GM10266 (cell line): ENCODE results near the gene ZNF383.
"Not testable (repeated sequence)": the region's sequence is repeated elsewhere in the genome, so short reads cannot be mapped to it uniquely, and the experiment has no call there.

Experiments
- DNase-seq: peaks from one replicate; pipeline ENCODE4 v3.0.0; 2012; ENCODE audit errors: extremely low spot score
- CTCF ChIP-seq: IDR thresholded peaks from 2 replicates; pipeline ENCODE4 v1.5.1; 2012; ENCODE audit warnings: mild to moderate bottlenecking, low read depth; ENCODE audit not compliant: control insufficient read depth, insufficient read depth; ENCODE audit errors: missing control alignments

Gene ZNF383

GRCh38 chr19:37220383-37220782 is 2.4 kb downstream of the ZNF383 start:
- DNase-seq, result no peak
- TF ChIP-seq CTCF, result no peak

- no peak for TF ChIP-seq CTCF
- no peak for DNase-seq
Measured at GRCh38 chr19:37221136-37221535, 3.1 kb downstream of the ZNF383 start.

GRCh38 chr19:37226248-37226647 is 8.2 kb downstream of the ZNF383 start:
- TF ChIP-seq CTCF, result no peak
- no peak for DNase-seq

- TF ChIP-seq CTCF, result no peak
- DNase-seq, result no peak
Measured at GRCh38 chr19:37227996-37228395, 10.0 kb downstream of the ZNF383 start.

GRCh38 chr19:37243206-37243632 is 25.2 kb downstream of the ZNF383 start:
- no peak for DNase-seq
- TF ChIP-seq CTCF, result no peak

- TF ChIP-seq CTCF, result no peak
- no peak for DNase-seq
Measured at GRCh38 chr19:37251308-37252229, 33.6 kb downstream of the ZNF383 start.

GRCh38 chr19:37263028-37263427 is 45.0 kb downstream of the ZNF383 start:
- DNase-seq, result not testable (repeated sequence)

- DNase-seq, result not testable (repeated sequence)
Measured at GRCh38 chr19:37267005-37267404, 49.0 kb downstream of the ZNF383 start.

GRCh38 chr19:37267755-37268154 is 49.7 kb downstream of the ZNF383 start:
- DNase-seq, result not testable (repeated sequence)

GRCh38 chr19:37280656-37281055 is 62.6 kb downstream of the ZNF383 start:
- DNase-seq, result not testable (repeated sequence)

- DNase-seq, result not testable (repeated sequence)
Measured at GRCh38 chr19:37284020-37284419, 66.0 kb downstream of the ZNF383 start.

GRCh38 chr19:37289229-37289628 is 71.2 kb downstream of the ZNF383 start:
- not testable (repeated sequence) for DNase-seq
